Adipose tissue (tissue), 3 donors: ENCODE data around the gene LILRA5. TPM values are rescaled to one million over a fixed set of nuclear protein-coding genes. Genes with fewer than 3 reads are reported as not detected.
"Not testable (repeated sequence)": the region's sequence is repeated elsewhere in the genome, so short reads cannot be mapped to it uniquely, and the experiment has no call there.

Experiments
- H3K27ac ChIP-seq: one replicate; pipeline ENCODE4 v1.5.1; 2013; ENCODE audit warnings: low read depth, low read length
- WGBS, 3 donors: extraction: QIAGEN DNeasy Blood & Tissue Kit; methylation state at CpG; one replicate each; pipeline ENCODE4 v1.1.7; 2013; 5-methylcytosine and 5-hydroxymethylcytosine counted together
- polyA plus RNA-seq, 3 donors: library from polyadenylated mRNA; stranded (reverse); fragments of 200-250 nt; gene quantifications; one replicate each; pipeline ENCODE4 v1.2.3, GENCODE V29; 2013
- donor health status: healthy with polysubstance abuse.
- donor health status: Bipolar disorder and iron deficiency.
- donor health status: healthy.

The LILRA5 gene
- polyA plus RNA-seq, 3 donors, result 2.2 to 31.5 (median 14.3) TPM

DNA sequence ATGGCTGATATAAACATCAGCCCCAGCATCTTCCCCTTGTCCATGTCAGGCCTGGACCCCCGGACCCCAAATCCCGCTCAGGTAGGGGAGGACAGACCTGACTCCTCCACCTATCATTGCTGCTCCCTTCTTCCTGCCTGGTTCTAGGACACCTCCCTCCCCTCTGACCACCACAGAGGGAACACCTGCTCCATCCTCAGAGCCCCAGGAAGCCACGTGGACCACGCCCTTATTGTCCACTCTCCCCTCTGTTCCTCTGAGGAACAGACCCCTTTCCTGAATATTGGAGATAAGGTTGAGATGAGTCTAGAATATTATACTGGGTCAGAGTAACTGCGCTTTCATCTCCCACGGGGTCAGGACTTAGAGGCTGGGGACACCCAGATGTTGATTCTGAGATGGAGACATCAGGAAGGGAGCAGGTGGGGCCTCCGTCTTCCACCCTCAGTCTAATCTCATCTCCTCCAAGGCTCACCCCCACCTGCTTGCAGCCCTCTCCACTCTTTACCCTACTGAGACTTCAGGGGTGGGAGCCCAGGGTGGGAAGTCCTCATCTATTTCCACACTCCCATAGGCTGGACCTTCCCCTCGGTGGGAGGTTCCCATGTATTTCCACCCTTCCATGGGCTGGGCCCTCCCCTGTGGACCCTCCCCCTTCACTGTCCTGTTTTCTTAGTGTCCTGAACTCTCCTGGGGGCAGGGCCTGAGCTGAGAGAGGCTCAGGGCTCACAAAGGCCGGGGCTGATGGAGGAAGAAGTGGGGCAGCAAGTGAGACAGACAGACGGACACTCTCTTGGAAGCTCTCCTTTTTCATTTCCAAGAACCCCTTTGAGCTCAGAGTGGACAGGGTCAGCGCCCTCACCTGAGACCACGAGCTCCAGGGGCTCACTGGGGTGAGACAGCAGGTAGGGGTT lies 23.3 kb upstream of the LILRA5 start:
- H3K27ac ChIP-seq, result no peak overlapping the region
- WGBS, 3 donors, result 62 to 78% (median 73%) methylated on average over 12 of the region's 12 CpGs

DNA sequence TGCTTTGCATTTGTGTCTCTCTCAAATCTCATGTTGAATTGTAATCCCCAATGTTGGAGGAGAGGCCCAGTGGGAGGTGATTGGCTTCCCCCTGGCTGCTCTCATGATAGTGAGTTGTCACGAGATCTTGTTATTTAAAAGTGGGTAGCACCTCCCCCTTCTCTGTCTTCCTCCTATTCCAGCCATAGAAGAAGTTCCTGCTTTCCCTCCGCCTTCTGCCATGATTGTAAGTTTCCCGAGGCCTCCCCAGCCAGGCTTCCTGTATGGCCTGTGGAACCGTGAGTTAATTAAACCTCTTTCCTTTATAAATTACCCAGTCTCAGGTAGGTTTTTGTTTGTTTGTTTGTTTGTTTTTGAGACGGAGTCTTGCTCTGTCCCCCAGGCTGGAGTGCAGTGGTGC lies 22.2 kb upstream of the LILRA5 start:
- H3K27ac ChIP-seq, result no peak overlapping the region
- WGBS, 3 donors, result 30 to 42% (median 35%) methylated on average over 5 of the region's 5 CpGs

DNA sequence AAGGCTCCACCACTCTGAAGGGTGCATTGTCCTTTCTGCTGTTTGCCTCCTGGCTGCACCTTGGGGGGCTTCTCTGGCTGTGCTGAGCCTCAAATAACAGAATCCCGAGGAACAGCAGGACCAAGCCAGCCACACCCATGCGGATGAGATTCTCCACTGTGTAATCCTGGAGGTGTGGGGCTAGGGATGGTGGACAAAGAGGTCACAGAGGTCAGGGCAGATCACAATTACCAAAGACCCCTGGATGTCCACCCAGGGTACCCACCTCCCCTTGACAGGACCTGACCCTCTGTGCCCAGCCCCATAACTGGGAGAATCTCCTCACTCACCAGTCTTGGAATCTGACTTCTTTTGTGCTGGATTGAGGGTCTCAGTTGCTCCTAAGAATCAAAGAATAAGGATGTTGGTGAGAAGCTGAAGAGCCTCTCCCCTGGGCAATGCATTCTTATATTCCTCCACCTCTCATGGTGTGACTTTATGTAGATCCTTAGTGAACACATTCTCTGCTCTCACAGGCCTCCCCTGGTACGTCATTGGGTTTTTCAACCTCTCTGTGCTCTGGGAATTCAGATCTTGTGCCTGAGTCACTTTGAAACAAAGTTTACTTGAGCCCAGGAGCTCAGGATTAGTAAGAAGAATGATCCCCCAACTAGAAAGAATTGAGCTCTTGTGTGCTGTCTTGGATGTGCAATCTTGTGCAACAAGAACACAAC lies 20.8 kb upstream of the LILRA5 start:
- H3K27ac ChIP-seq, result no peak overlapping the region
- 77 to 85% (median 77%) methylated on average over 3 of the region's 3 CpGs for WGBS, 3 donors

DNA sequence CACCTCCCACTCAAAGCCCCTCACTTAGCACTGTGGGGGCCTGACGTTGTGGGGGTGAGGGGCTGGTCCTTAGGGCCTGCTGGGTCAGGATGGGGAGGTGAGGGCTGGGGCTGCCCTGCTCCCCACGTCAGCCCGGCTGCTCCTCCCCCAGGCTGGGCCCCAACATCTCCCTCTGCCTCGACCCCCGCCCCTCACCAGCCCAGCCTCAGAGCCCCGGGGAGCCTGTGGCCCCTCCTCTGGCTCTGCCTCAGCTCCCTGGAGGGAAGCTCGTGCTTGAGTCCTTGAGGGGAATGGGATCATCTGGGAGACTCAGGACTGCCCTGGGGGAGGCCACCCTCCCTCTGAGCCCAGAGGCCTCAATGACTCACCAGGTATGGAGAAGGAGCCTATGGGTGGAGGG lies 19.2 kb upstream of the LILRA5 start:
- H3K27ac ChIP-seq, result no peak overlapping the region
- 56 to 72% (median 61%) methylated on average over 7 of the region's 7 CpGs for WGBS, 3 donors

DNA sequence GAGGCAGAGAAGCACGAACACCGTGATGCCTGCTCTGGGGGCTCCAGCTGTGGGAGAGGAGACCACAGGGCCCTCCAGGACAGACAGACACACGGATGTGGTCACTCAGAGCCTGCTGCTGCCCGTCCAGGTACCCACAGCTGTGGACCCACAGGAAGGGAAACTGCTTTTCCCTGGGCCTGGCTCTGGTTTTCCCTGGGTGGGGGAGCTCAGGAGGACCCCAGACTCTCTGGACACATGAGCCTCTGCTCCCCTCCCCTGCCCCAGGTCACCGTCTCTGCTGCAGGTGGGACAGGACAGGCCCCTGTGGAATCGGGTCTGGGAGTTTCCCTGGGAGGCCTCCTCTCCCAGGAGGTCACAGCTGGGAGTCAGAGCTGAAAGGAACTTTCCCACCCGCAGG lies 18.7 kb upstream of the LILRA5 start:
- WGBS, 3 donors, result 63 to 83% (median 77%) methylated on average over 7 of the region's 7 CpGs
- no peak overlapping the region for H3K27ac ChIP-seq

DNA sequence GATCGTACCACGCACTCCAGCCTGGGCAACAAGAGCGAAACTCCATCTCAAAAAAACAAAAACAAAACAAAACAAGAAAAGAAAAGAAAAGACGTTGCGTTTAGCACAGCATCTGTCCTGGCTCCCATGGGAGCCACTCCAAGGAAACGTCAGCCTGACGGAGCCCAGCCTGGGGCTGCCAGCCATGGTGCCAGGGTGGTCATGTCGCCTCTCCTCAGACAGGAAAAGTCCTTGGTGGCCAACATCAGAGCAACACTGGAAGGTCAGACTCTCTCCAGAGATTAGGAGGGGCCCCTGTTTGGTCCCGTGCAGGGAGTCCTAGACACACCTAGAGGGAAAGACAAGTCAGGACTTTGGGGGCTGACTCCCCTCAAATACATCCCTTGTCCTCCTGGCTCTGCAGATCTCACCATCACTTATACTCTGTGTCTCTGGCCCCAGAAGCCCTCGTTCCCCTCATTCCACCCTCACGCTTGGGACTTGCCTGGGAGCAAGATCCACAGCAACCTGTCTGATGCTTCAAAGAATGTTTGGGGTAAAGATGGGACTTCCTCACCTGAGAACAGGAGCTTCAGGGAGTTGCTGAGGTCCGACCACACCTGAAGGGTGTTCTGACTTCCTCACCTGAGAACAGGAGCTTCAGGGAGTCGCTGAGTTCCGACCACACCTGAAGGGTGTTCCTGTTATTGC lies 16.7 kb upstream of the LILRA5 start:
- no peak overlapping the region for H3K27ac ChIP-seq
- WGBS, 3 donors, result 60 to 86% (median 80%) methylated on average over 14 of the region's 14 CpGs

DNA sequence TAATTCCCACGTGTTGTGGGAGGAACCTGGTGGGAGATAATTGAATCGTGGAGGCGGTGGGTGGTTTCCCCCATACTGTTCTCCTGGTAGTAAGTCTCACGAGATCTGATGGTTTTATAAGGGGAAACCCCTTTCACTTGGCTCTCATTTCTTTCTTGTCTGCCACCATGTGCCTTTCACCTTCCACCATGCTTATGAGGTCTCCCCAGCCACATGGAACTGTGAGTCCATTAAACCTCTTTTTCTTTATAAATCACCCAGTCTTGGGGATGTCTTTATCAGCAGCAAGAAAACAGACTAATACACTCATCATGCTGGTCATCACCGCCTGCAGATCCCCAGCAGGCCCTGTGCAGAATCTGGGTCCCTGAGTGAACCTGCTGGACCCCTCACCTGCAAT lies 15.8 kb upstream of the LILRA5 start:
- not testable (repeated sequence) for H3K27ac ChIP-seq

DNA sequence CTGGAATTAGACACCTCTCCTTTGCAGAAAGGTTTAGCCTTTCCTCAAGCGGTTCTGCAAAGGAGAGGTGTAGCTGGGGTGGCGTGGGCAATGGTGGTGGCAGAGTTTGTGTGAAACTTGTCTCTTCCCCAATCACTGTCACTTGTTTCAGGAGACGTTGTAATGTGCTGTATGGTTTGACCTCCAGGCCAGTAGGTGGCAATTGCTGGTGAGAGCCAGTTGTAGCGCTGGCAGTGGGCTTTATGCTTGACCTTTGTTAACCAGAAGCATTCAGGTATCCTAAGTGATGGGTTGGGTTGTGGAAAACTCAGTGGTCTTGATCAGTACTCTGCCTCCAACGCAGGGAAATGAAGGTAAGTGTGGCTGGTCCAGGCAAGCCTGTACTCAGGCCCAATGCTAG lies 12.7 kb upstream of the LILRA5 start:
- WGBS, 3 donors, result 66 to 69% (median 69%) methylated on average over 5 of the region's 5 CpGs
- H3K27ac ChIP-seq, result no peak overlapping the region

More for the DNA sequence above, 15.8 kb upstream of the LILRA5 start:
- 76 to 77% (median 77%) methylated on average over 5 of the region's 5 CpGs for WGBS, 3 donors

DNA sequence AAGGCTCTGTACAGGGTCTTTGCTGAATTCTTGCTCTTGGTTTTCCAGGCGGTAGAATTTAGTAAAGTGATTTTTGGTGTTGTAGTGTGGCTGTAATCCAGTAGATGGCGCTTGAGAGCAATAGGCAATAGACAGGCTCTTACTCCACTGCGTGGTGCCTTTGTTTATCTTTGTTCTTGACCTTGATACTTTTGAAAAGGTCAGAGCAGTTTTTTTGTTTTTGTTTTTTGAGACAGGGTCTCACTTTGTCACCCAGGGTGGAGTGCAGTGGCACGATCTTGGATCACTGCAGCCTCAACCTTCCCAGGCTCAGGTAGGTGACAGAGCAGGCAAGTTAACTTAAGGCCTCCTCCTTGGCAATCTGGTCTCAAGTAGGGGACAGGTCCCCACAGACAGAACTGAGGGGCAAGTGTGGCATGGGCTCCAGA lies 12.2 kb upstream of the LILRA5 start:
- WGBS, 3 donors, result 5 to 7% (median 6%) methylated on average over 4 of the region's 4 CpGs
- no peak overlapping the region for H3K27ac ChIP-seq

DNA sequence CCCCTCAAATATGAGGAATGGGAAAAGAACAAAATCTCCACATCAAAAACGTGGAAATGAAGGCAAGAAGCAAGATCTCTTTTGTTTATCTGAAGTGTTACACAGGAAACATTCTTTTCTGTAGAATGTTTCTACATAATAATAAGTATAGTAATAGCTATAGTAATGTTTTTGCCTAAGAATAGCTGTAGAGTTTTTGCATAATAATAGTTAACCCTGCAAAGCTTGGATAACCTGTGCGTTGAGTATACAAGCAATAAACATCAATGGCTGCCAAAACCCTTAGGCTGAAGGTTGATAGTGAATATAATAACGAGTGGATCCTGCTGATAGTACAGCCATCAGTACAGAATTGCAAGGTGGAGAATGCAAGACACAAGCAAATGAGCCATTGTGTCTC lies 11.1 kb upstream of the LILRA5 start:
- no peak overlapping the region for H3K27ac ChIP-seq
- 27 to 42% (median 39%) methylated on average over 3 of the region's 3 CpGs for WGBS, 3 donors

DNA sequence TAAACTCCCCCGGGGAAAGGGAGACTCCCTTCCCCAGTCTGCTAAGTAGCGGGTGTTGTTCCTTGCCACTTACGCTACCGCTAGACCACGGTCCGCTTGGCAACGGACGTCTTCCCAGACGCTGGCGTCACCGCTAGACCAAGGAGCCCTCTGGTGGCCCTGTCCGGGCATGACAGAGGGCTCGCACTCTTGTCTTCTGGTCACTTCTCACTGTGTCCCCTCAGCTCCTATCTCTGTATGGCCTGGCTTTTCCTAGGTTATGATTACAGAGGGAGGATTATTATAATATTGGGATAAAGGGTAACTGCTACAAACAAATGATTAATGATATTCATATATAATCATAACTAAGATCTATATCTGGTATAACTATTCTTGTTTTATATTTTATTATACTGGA lies 10.0 kb upstream of the LILRA5 start:
- no CpG with 5 or more reads among the region's 13 CpGs for WGBS, 3 donors
- H3K27ac ChIP-seq, result not testable (repeated sequence)

DNA sequence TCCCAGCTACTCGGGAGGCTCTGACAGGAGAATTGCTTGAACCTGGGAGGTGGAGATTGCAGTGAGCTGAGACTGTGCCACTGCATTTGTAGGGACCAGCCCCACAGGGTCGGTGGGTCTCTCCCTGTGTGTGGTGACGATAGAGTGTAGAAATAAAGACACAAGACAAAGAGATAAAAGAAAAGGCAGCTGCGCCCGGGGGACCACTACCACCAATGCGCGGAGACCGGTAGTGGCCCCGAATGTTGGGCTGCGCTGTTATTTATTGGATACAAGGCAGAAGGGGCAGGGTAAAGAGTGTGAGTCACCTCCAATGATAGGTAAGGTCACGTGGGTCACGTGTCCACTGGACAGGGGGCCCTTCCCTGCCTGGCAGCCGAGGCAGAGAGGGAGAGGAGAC lies 9.3 kb upstream of the LILRA5 start:
- WGBS, 3 donors, result 90 to 95% (median 91%) methylated on average over 10 of the region's 13 CpGs
- not testable (repeated sequence) for H3K27ac ChIP-seq

DNA sequence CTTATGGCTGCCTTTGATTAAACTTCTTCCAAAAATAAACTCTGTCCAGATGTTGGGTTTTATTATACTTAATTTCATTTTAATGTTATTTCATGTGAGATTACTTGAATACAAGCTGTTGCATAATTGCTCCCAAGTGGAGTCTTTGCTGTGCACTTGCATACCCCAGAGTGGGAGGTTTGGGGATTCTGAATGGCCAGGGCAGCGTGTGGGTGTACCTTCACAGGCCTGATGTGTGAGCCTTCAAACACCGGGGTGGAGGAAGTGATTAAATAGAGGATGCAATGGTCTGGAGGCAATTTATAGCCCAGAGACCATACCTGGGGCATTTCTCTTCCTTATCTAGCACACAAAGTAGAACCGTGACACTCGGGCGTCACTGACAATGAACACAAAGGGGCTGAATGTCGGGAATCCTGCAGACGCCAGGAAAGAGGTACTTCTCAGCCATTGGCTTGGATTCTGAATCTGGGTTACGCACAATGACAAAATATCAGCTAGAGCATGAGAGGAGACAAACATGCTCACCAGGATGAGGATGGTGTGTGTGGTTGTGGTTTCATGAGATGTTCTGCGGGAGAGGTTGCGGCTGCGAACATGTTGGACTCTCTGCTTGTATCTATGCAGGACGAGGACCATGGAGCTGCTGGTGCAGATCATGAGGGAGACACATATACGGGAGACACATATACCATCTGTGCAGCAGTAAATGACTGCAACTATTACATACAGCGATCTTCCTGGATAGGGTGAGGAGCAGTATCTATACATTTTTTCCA lies 7.1 kb upstream of the LILRA5 start:
- 77 to 82% (median 79%) methylated on average over 14 of the region's 14 CpGs for WGBS, 3 donors
- no peak overlapping the region for H3K27ac ChIP-seq

DNA sequence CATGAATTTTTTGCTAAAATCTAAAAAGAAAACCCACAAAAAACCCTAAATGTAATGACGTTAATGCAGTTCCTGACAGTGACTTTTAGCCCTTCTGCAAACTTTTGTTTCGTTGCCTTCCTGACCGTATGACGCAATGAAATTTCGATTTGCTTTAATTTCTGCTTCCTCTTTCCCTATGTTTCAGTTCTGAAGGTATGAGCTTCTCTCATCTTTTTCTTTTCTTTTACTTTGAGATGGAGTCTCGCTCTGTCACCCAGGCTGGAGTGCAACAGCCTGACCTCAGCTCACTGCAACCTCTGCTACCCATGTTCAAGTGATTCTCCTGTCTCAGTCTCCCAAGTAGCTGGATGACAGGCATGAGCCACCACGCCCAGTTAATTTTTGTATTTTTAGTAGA lies 6.1 kb upstream of the LILRA5 start:
- no peak overlapping the region for H3K27ac ChIP-seq
- WGBS, 3 donors, result 49 to 80% (median 54%) methylated on average over 7 of the region's 7 CpGs

DNA sequence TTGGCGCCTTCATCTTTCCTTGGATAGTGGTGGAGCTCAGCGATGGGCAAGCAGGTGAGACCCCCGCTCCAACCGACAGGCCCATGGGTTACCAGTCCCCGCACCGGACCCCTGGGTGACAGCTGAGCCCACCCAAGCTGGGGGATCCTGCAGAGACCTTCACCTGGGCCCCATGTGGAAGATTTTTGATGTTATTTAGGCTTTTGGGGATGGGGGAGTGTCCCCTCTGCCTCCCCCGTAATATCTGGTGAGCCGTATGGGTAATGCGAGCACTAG lies 4.9 kb upstream of the LILRA5 start:
- H3K27ac ChIP-seq, result no peak overlapping the region
- 91 to 96% (median 92%) methylated on average over 9 of the region's 9 CpGs for WGBS, 3 donors

DNA sequence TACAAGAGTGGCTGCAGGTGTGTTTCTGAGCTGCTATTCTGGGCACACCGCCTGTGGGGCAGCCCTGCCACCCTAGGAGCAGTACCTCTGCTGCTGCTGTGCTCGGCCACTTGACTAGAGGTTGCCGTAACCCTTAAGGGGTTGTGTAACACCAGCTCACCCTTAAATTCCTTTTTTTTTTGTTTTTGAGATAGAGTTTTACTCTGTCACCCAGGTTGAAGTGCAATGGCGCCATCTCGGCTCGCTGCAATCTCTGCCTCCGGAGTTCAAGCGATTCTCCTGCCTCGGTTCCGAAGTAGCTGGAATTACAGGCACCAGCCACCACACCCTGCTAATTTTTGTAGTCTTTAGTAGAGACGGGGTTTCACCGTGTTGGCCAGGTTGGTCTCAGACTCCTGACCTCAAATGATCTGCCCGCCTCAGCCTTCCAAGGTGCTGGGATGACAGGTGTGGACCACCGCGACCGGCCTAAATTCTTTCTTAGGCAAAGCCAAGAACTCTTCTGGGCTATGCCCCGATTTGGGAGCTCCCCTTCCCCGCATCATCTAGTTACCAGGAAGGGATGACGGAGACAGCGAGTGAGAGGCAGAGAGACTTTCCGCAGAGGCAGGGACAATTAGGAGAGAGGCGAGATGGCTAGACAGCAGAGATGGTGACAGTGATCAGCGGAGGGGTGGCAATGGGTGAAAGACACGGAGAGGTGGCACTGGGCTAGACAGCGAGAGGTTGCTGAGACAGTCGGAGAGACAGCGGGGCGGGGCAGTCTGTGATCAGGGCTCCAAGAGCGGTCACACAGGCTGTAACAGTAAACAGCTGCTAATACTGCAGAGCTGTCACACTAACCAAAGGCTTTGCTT lies 4.4 kb upstream of the LILRA5 start:
- 64 to 73% (median 72%) methylated on average over 27 to 28 of the region's 29 CpGs for WGBS, 3 donors
- no peak overlapping the region for H3K27ac ChIP-seq

DNA sequence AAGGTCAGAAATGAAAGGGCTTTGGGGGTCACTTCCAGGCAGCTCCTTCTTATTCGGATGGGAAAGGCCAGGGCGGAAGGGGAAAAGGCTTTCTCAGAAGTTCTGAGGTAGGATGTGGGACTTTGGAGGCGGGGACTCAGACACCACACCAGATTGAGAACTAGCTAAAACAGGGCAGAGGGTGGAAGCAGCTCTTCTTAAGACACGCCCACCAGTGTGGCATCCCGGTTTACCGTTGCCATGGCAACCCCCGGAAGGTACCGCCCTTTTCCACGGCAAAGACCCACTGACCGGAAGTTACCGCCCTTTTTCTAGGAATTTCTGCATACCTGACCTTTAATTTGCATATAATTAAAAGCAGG lies 3.8 kb upstream of the LILRA5 start:
- 27 to 57% (median 41%) methylated on average over 11 of the region's 11 CpGs for WGBS, 3 donors
- no peak overlapping the region for H3K27ac ChIP-seq

DNA sequence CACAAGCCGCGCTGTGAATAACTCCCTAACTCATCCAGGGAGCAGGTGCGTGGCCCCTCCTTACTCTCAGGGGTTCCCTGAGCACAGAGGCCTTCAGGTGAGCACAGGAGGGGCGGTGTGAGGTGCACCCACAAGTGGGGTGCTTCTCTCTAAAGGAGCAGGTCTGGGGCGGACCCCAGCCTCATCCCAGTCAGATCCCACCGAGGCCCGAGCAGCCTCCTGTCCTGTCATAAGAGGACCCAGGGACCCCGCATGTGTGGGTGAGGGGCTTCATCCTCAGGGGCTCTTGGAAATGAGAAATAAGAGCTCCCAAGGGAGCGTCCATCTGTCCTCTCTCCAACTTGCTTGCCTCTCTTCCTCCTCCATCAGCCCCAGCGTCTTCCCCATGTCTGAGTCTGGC lies 3.0 kb upstream of the LILRA5 start:
- WGBS, 3 donors, result 65 to 86% (median 81%) methylated on average over 10 of the region's 10 CpGs
- H3K27ac ChIP-seq, result no peak overlapping the region
